Activated naive CD4-positive, alpha-beta T cell treated with anti-CD3 and anti-CD28 coated beads for 36 hours (primary cell): ENCODE measurements around the gene NUTM2E. TPM values are rescaled to one million over a fixed set of nuclear protein-coding genes. Genes with fewer than 3 reads are reported as not detected.
"Not testable (repeated sequence)": the region's sequence is repeated elsewhere in the genome, so short reads cannot be mapped to it uniquely, and the experiment has no call there.

Source experiments
- CTCF ChIA-PET: fragments of 350-600 bp; sonication (Branson Sonifier 250); formaldehyde crosslinking; loops from one replicate; lab custom pipeline; 2021; ENCODE audit warnings: antibody characterized with exemption; lab: Charles Lee
- DNase-seq: peaks from one replicate; pipeline ENCODE4 v3.0.0-alpha.2; 2020
- H3K27ac Mint-ChIP-seq: one replicate; pipeline ENCODE4 v1.8.0; 2021; ENCODE audit warnings: mild to moderate bottlenecking, mixed read lengths
- H3K27me3 Mint-ChIP-seq: one replicate; pipeline ENCODE4 v1.8.0; 2021; ENCODE audit warnings: low read depth, mixed read lengths
- H3K36me3 Mint-ChIP-seq: one replicate; pipeline ENCODE4 v1.8.0; 2021; ENCODE audit warnings: low read depth, mixed read lengths
- H3K4me1 Mint-ChIP-seq: one replicate; pipeline ENCODE4 v1.8.0; 2021; ENCODE audit warnings: low read depth, mixed read lengths
- H3K4me3 Mint-ChIP-seq: one replicate; pipeline ENCODE4 v1.8.0; 2021; ENCODE audit warnings: mild to moderate bottlenecking, moderate library complexity, mixed read lengths
- H3K9me3 Mint-ChIP-seq: one replicate; pipeline ENCODE4 v1.8.0; 2021; ENCODE audit warnings: mixed read lengths
- intact Hi-C: fragments of 100-400 bp; cut with micrococcal nuclease; formaldehyde crosslinking; loops from one replicate; pipeline ENCODE4 v1.15.1; 2023
- total RNA-seq, 2 experiments: library from RNA; stranded (reverse); gene quantifications; one replicate each; pipeline ENCODE4 v1.2.3, GENCODE V29; 2021

Gene NUTM2E, protein sequence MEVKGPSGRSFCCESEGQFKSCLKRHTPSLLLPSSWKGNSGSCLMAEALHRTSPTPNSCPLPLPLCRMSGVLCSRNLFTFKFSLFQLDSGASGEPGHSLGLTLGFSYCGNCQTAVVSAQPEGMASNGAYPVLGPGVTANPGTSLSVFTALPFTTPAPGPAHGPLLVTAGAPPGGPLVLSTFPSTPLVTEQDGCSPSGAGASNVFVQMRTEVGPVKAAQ (N-terminal part only)
- total RNA-seq = under 1 TPM in 1 of 2 experiments, not detected in 1; 0.07 TPM

DNA sequence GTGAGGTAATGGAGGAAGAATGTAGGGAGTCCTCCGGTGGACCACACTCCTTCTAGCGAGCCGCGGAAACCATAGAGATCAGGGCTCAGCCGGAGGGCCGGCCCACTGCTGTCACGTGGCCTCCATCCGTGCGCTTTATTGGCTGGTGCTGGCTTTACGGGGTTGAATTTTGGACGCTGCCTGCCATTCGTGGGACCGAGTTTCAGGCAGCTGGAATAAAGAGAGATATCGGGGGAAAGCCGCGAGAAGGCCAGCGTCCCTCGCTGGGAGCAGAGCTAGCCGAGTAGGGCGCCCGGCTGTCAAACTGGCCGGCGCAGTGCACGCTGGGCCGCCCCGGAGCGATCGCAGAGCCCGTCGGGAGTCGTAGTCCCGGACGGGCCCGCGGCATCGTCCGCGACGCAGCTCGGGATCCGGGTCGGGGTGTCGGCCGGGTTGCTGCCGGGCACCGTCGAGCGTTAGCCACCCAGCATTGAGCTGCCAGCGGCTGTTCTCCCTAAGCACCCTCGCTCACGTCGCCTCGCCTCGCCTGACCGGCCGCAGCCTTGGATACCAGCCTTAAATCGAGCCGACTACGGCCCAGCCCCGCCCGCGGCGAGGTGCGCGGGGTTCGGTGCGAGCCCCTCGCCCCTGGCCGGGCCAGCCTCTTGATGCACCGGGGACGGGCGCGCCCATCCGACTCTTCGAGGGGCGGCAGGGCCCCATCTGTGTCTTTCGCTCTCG, at the start of gene NUTM2E:
Gene NUTM2E (plus strand): TSS at position 244 of the 720 bp plus-strand sequence. CDS start 15,002 bp downstream, outside the sequence.
- Mint-ChIP-seq H3K4me1 (peaks cover 25% of the 10 kb centered on the region), H3K27ac (peak within 1 kb of the TSS; percentile 87), H3K4me3 (peak within 1 kb of the TSS; percentile 83)
- DNase-seq = peak; percentile 82
- intact Hi-C loops = loop anchor here (5.0 to 10.0 kb wide), 2 partner anchors 251 to 582 kb away; partner anchors contain the start of gene TMEM254
- CTCF ChIA-PET, H3K27me3 Mint-ChIP-seq, H3K36me3 Mint-ChIP-seq, H3K9me3 Mint-ChIP-seq: not testable (repeated sequence)

DNA sequence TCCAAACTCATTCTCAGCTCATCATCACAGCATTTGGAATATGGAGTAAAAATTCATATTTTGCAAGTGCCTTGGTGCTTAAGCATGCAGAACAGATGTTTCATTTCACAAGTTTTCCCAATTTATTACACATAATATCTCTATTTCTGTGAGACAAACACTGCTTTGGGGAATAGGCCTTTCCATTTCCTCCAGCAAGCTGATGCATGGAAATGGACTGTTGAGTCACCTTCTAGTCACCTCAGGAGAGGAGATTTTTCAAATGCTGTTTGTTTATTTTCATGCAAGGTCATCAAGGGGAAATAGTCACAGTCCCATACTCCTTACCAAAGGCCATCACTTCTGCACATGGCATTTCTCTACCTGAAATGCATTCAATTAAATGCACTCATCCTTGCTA, 48.5 kb upstream of the NUTM2E start:
- intact Hi-C loops = loop anchor here (2.0 to 10.0 kb wide), 2 partner anchors 151 to 267 kb away; no protein-coding TSS in a partner anchor
- CTCF ChIA-PET = not testable (repeated sequence)

DNA sequence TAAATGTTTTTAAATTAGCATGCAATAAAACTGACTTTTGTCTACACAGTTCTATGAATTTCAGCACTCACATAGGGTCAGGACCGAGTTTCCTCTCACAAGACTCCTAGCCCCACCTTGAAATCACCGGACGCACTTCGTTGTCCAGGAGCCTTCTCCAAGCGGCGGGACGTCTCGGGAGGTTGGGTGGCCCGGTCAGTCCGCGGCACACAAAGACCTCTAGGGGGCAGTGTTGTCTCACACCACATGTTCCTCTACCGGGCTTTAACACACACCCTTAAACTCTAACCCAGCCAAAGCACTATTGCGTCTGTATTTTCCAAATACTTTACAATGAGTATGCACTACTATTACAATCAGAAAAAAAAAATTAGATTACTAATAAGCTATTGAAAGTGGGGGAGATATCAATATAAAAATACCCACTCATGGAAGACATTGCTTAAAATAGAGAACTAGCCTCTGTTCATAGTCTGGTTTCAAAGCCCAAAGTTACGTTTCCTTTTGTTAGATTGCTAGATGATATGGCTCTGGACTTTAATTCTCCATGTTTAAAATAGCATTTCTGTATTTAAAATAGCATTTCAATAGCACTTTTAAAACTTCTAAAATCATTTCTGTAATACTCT, 47.1 kb upstream of the NUTM2E start:
- CTCF ChIA-PET = interaction anchor here (0.8 kb wide), 1 partner anchor 149 kb away, joined by 3 read pairs; no protein-coding TSS in a partner anchor
- not testable (repeated sequence) for H3K4me3 Mint-ChIP-seq, H3K27ac Mint-ChIP-seq, H3K9me3 Mint-ChIP-seq, H3K36me3 Mint-ChIP-seq, H3K27me3 Mint-ChIP-seq, H3K4me1 Mint-ChIP-seq
- intact Hi-C loops = loop anchor here (2.0 to 10.0 kb wide), 2 partner anchors 149 to 265 kb away; no protein-coding TSS in a partner anchor
- peak; percentile 77 for DNase-seq

More for the DNA sequence above, 48.5 kb upstream of the NUTM2E start:
- not testable (repeated sequence) for H3K27me3 Mint-ChIP-seq, H3K4me3 Mint-ChIP-seq, H3K36me3 Mint-ChIP-seq, H3K27ac Mint-ChIP-seq, H3K4me1 Mint-ChIP-seq, H3K9me3 Mint-ChIP-seq, DNase-seq

DNA sequence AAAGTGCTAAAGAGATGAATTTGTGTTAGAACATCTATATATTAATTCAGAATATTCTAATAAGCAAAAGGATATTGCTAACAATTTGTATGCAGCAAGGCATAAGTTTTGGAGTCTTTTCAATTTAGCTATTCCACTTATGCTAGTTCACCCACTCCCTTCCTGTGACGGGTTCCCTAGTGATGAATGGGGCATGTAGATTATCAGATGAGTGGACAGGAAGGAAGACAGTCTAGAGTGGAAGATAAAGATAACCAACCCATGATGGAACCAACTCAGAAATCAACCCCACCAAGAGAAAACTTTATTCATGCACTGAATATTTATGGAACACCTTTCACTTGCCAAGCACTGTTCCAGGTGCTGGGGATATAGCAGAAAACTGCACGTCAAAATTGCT, 46.5 kb upstream of the NUTM2E start:
- H3K4me1 Mint-ChIP-seq, CTCF ChIA-PET, H3K9me3 Mint-ChIP-seq, DNase-seq, H3K4me3 Mint-ChIP-seq, H3K27me3 Mint-ChIP-seq, H3K36me3 Mint-ChIP-seq, H3K27ac Mint-ChIP-seq: not testable (repeated sequence)
- intact Hi-C loops = loop anchor here (2.0 to 10.0 kb wide), 2 partner anchors 149 to 265 kb away; no protein-coding TSS in a partner anchor

DNA sequence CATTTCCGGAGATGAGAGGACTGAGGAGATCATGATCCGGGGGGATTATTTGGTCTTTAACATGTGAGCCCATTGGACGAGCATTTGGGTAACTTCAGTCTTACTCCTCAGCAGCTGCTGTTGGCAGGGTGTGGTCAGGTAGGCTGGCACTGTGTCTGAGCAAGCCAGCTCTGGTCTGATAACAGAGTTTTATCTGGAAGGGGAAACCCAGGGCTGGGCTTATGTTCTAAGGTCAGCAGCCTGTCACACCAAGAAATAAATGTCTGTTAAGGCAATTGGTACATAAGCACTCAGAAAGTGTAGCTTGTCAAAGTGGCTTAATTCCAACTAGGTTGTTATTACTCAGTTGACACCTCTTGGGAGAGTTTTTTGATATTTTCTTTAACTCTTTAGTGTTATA, 45.0 kb upstream of the NUTM2E start:
- H3K36me3 Mint-ChIP-seq, intact Hi-C loops, H3K4me3 Mint-ChIP-seq, DNase-seq, CTCF ChIA-PET, H3K27me3 Mint-ChIP-seq, H3K4me1 Mint-ChIP-seq, H3K27ac Mint-ChIP-seq, H3K9me3 Mint-ChIP-seq: not testable (repeated sequence)

DNA sequence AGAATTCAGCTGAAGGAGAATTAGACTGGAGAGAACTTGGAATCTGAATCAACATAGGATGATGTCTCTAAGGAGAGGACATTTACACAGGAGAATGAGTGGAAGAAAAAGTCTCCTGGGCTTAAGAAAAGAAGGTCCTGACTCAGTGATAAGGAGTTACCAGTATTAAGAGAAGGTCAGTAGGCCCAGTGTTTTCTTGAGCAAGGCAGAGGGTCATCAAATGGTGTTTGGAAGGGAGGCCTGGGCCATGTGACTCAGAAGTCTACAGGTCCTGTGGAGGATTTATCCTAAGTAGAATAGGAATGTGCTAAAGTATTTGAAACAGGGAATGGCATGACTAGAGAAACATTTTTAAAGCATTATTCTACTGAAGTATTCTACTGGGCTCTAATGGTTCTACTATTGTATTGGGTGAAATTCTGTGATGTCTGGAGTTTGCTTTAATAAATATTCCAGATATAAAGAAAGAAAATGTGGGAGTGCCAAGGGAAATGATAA, 39.0 kb upstream of the NUTM2E start:
- intact Hi-C loops, H3K4me3 Mint-ChIP-seq, H3K9me3 Mint-ChIP-seq: not testable (repeated sequence)

DNA sequence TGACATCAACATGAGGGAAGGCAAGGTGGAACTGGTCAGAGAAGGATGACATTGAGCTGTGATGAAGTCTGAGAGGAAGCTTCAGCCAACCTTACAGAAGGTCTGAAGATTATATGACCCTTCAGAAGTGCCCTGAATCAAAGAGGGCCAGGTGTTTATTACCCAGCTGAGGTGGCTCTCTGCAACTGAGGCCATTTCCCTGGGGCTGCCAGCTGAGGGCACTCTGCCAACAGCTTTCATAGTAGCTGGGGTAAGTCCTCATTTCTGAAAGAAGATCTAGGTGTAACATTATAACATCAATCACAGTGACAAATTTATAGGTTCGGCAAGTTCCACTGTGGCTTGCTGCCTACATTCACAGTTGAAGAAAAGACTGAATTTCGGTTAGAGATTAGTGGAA, 37.2 kb upstream of the NUTM2E start:
- H3K4me3 Mint-ChIP-seq, H3K27me3 Mint-ChIP-seq, H3K36me3 Mint-ChIP-seq, H3K27ac Mint-ChIP-seq, DNase-seq, intact Hi-C loops, CTCF ChIA-PET, H3K9me3 Mint-ChIP-seq, H3K4me1 Mint-ChIP-seq: not testable (repeated sequence)

More for the DNA sequence above, 39.0 kb upstream of the NUTM2E start:
- H3K4me1 Mint-ChIP-seq, DNase-seq, H3K27me3 Mint-ChIP-seq, H3K27ac Mint-ChIP-seq, H3K36me3 Mint-ChIP-seq, CTCF ChIA-PET: not testable (repeated sequence)

DNA sequence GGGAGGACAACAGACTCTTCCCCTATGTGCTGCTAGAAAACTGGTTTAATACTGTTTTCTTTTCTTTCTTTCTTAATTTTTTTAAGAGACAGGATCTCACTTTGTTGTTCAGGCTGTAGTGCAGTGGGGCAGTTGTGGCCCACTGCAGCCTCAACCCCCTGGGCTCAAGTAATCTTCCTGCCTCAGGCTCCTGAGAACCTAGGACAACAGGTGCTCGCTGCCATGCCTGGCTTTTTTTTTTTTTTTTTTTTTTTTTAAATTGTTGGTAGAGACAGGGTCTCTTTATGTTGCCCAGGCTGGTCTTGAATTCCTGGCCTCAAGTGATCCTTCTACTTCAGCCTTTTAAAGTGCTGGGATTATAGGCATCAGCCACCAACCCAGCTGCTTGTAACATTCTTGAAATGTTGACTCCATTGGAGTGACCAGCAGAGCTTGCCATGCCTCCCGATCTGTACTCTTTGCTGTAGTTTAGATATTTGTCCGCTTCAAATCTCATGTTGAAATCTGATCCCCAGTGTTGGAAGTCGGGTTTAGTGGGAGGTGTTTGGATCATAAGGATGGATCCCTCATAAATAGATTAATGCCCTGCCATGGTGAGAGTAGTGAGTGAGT, 34.5 kb upstream of the NUTM2E start:
- CTCF ChIA-PET, H3K27me3 Mint-ChIP-seq, H3K4me3 Mint-ChIP-seq, DNase-seq, H3K27ac Mint-ChIP-seq, H3K36me3 Mint-ChIP-seq, H3K9me3 Mint-ChIP-seq, intact Hi-C loops, H3K4me1 Mint-ChIP-seq: not testable (repeated sequence)

DNA sequence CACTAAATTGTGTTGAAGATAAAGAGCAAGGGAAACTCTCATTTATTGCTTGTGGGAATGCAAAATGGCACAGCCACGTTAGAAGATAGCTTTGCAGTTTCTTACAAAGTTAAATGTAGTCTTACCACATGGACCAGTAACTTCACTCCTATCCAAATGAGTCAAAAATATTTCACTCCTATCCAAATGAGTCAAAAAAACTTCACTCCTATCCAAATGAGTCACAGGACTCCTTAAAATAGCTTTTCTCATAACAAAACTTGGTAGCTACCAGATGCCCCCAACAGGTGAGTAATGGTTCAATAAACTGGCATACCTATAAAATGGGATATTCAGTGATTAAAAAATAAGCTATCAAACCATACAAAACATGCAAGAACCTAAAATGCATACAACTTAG, 27.2 kb upstream of the NUTM2E start:
- H3K27ac Mint-ChIP-seq, H3K9me3 Mint-ChIP-seq, H3K4me3 Mint-ChIP-seq: not testable (repeated sequence)

DNA sequence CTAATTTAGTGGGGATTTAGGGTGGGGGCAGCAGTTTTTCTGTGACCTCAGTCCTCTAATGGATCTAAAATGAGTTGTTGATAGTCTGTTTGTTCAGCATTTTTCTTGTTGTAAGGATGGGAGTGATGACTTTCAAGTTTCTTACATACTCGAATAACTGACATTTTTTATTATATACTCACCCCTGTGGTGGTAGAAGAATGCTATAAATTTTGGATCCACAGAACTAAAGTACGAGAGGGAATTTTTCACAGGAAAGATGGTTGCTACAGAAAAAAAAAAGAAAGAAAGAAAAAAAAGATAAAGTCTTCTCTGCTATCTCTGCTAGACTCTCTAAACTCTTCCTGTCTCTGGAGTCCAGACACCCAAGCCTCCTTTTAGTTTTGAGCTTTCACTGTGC, 20.7 kb upstream of the NUTM2E start:
- H3K27ac Mint-ChIP-seq, DNase-seq, H3K4me1 Mint-ChIP-seq, H3K4me3 Mint-ChIP-seq, H3K27me3 Mint-ChIP-seq, CTCF ChIA-PET, H3K9me3 Mint-ChIP-seq, H3K36me3 Mint-ChIP-seq, intact Hi-C loops: not testable (repeated sequence)

More for the DNA sequence above, 27.2 kb upstream of the NUTM2E start:
- H3K36me3 Mint-ChIP-seq, DNase-seq, intact Hi-C loops, H3K27me3 Mint-ChIP-seq, CTCF ChIA-PET: not testable (repeated sequence)
- H3K4me1 Mint-ChIP-seq = peaks cover 10% of the 10 kb centered on the region

DNA sequence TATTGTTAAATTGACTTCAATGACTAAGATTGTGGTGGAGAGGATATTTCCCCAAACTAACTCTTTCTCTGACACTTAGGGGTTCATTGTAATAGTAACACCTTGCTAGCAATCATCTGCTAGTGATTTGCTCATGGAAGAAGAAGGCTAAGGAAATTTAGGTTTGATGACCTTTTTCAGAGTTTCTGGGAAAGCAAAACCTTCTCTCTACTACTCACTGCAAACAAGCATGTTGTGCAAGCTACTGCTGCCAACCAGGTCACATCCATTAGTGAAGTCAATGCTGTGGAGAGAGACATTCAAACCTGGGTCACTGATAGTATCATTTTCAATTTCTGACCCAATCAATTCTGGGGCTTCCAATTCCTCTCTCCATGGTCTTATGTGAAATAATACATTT, 14.6 kb upstream of the NUTM2E start:
- H3K36me3 Mint-ChIP-seq, H3K27me3 Mint-ChIP-seq, intact Hi-C loops, H3K9me3 Mint-ChIP-seq, H3K4me3 Mint-ChIP-seq, CTCF ChIA-PET, H3K4me1 Mint-ChIP-seq, DNase-seq, H3K27ac Mint-ChIP-seq: not testable (repeated sequence)

DNA sequence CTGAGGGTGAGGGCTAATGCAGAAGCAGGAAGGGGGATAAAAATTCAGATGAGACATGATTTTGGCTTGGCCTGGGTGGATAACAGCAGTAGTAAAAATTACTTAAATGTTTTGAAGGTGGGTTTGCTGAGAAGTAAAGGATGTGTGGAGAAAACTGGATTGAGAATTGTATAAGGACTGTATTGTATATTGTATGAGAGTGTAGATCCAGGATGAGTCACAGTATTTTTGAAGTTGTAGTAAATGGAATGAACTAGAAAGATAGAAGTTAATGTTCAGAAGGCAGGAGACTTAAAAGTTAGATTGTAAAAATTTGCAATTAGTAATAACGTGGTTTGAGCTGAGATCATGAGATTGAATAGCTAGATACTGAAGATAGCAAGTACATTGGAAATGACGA, 10.2 kb upstream of the NUTM2E start:
- H3K27me3 Mint-ChIP-seq, H3K36me3 Mint-ChIP-seq, H3K4me1 Mint-ChIP-seq, H3K27ac Mint-ChIP-seq, H3K9me3 Mint-ChIP-seq, H3K4me3 Mint-ChIP-seq, intact Hi-C loops, DNase-seq, CTCF ChIA-PET: not testable (repeated sequence)
